Stomach (tissue), 9 donors: ENCODE results near the gene BTBD10. TPM values are rescaled to one million over a fixed set of nuclear protein-coding genes. Genes with fewer than 3 reads are reported as not detected.

Experiments
- DNase-seq, 2 donors: peaks; one replicate each; pipeline versions ENCODE4 v3.0.0 to v3.0.0-alpha.2; 2013 to 2019
- H3K27ac ChIP-seq, 5 donors: fragments of 200-600 bp in 4 of 5; sonication (generic) in 4 of 5; one replicate each; pipeline ENCODE4 v1.5.1; 2013 to 2019; ENCODE audit warnings: mild to moderate bottlenecking in 1 of 5, moderate library complexity in 1 of 5
- H3K27me3 ChIP-seq, 3 donors: fragments of 200-600 bp; sonication (generic); one replicate each; pipeline ENCODE4 v1.5.1; 2017 to 2019; ENCODE audit warnings: mixed run types in 1 of 3
- H3K36me3 ChIP-seq, 4 donors: fragments of 200-600 bp; sonication (generic); 1 replicate in 3 of 4; 2 replicates in 1 of 4; pipeline ENCODE4 v1.5.1; 2016 to 2019
- H3K4me1 ChIP-seq, 4 donors: fragments of 200-600 bp; sonication (generic); one replicate each; pipeline ENCODE4 v1.5.1; 2016 to 2019
- H3K4me3 ChIP-seq, 4 donors: fragments of 200-600 bp; sonication (generic) in 3 of 4; one replicate each; pipeline ENCODE4 v1.5.1; 2016 to 2019; ENCODE audit warnings: mild to moderate bottlenecking in 1 of 4
- H3K9me3 ChIP-seq, 4 donors: fragments of 200-600 bp; sonication (generic); one replicate each; pipeline ENCODE4 v1.5.1; 2016 to 2019
- CTCF ChIP-seq, 7 experiments: fragments of 450-650 bp in 4 of 7; fragments of 200-600 bp in 3 of 7; sonication (generic) in 3 of 7; IDR thresholded peaks; one replicate each; pipeline ENCODE4 v1.5.1; 2016 to 2019; ENCODE audit warnings: antibody characterized with exemption in 7 of 7, control low read depth in 2 of 7, mild to moderate bottlenecking in 1 of 7
- EP300 ChIP-seq: sonication (generic); formaldehyde crosslinking; IDR thresholded peaks from one replicate; pipeline ENCODE4 v1.6.1; 2017; ENCODE audit warnings: antibody characterized with exemption
- POLR2A ChIP-seq, 4 donors: fragments of 450-650 bp; IDR thresholded peaks; one replicate each; pipeline ENCODE4 v1.6.1; 2016; ENCODE audit warnings: antibody characterized with exemption in 4 of 4, control low read depth in 2 of 4, mild to moderate bottlenecking in 1 of 4, moderate library complexity in 1 of 4
- POLR2AphosphoS5 ChIP-seq, 3 donors: sonication (generic); formaldehyde crosslinking; IDR thresholded peaks; one replicate each; pipeline ENCODE4 v1.6.1; 2016; ENCODE audit warnings: antibody characterized with exemption in 3 of 3
- WGBS, 5 donors: extraction: QIAGEN DNeasy Blood & Tissue Kit in 3 of 5; methylation state at CpG; one replicate each; pipeline versions ENCODE4 v1.1.5 to v1.1.7; 2013 to 2018; 5-methylcytosine and 5-hydroxymethylcytosine counted together
- intact Hi-C: fragments of 100-400 bp; cut with DNase I; formaldehyde crosslinking; loops from one replicate; pipeline ENCODE4 v1.15.1; 2023; ENCODE audit warnings: low total_unique reads
- polyA plus RNA-seq, 3 donors: library from polyadenylated mRNA; stranded (reverse); fragments of 200-250 nt; gene quantifications; one replicate each; pipeline ENCODE4 v1.2.3, GENCODE V29; 2013
- total RNA-seq, 5 donors: library from RNA; depleted of rRNA; stranded (reverse); fragments of >200 nt; gene quantifications; one replicate each; pipeline versions ENCODE4 v1.1.0 to v1.2.3, GENCODE V29; 2014 to 2016
- donor health status: healthy with polysubstance abuse.
- donor health status: Bipolar disorder and iron deficiency.
- donor health status: healthy.

Gene BTBD10
- total and polyA plus RNA-seq, 8 donors: 2.0 to 111 (median 29.3) TPM

GRCh38 chr11:13382751-13383150 lies 80.3 kb downstream of the BTBD10 start:
- Histone ChIP-seq H3K4me3 (no peak overlapping the region), H3K27me3 (no peaks in the 10 kb centered on the region), H3K36me3 (peaks cover 14 to 93% (median 87%) of the 10 kb centered on the region in 4 donors), H3K4me1 (peaks cover 0 to 5% (median 0%) of the 10 kb centered on the region in 4 donors), H3K27ac (no peak overlapping the region), H3K9me3 (no peaks in the 10 kb centered on the region)
- DNase-seq: no peak
- WGBS, 5 donors: 92 to 98% (median 94%) methylated on average over 3 of the region's 3 CpGs
- no peak for TF ChIP-seq CTCF (IDR thresholded peaks at IDR 0.05)
- no peak for TF ChIP-seq EP300
- no peak for TF ChIP-seq POLR2A (IDR thresholded peaks at IDR 0.05)
- no peak for TF ChIP-seq POLR2AphosphoS5 (IDR thresholded peaks at IDR 0.05)
- intact Hi-C loops: no loop called here

GRCh38 chr11:13380731-13381130 lies 82.3 kb downstream of the BTBD10 start:
- 92 to 100% (median 94%) methylated on average over 2 of the region's 2 CpGs for WGBS, 5 donors
- intact Hi-C loops: no loop called here
- no peaks in the 10 kb centered on the region for H3K27me3 ChIP-seq
- H3K4me1 ChIP-seq: peaks cover 0 to 5% (median 0%) of the 10 kb centered on the region in 4 donors
- DNase-seq: no peak
- TF ChIP-seq CTCF (IDR thresholded peaks at IDR 0.05) (no peak), POLR2AphosphoS5 (IDR thresholded peaks at IDR 0.05) (no peak), EP300 (no peak), POLR2A (IDR thresholded peaks at IDR 0.05) (no peak)
- H3K27ac ChIP-seq: no peak overlapping the region
- peaks cover 34 to 93% (median 87%) of the 10 kb centered on the region in 4 donors for H3K36me3 ChIP-seq
- no peak overlapping the region for H3K4me3 ChIP-seq
- H3K9me3 ChIP-seq: no peaks in the 10 kb centered on the region

GRCh38 chr11:13378316-13378715 lies 84.7 kb downstream of the BTBD10 start:
- intact Hi-C loops: no loop called here
- H3K27me3 ChIP-seq: no peaks in the 10 kb centered on the region

GRCh38 chr11:13376838-13377237 lies 86.2 kb downstream of the BTBD10 start:
- peaks cover 54 to 100% (median 100%) of the 10 kb centered on the region in 4 donors for H3K36me3 ChIP-seq
- DNase-seq: no peak
- TF ChIP-seq EP300 (no peak), POLR2AphosphoS5 (IDR thresholded peaks at IDR 0.05) (no peak), POLR2A (IDR thresholded peaks at IDR 0.05) (no peak), CTCF (IDR thresholded peaks at IDR 0.05) (no peak)
- H3K4me1 ChIP-seq: no peaks in the 10 kb centered on the region
- no peak overlapping the region for H3K27ac ChIP-seq
- H3K27me3 ChIP-seq: no peaks in the 10 kb centered on the region
- H3K4me3 ChIP-seq: no peak overlapping the region
- H3K9me3 ChIP-seq: no peaks in the 10 kb centered on the region
- WGBS, 5 donors: 92 to 97% (median 95%) methylated on average over 8 of the region's 8 CpGs
- intact Hi-C loops: no loop called here

More at GRCh38 chr11:13378316-13378715, 84.7 kb downstream of the BTBD10 start:
- WGBS, 5 donors: 83 to 92% (median 89%) methylated on average over 2 of the region's 2 CpGs
- DNase-seq: no peak
- Histone ChIP-seq H3K27ac (no peak overlapping the region), H3K4me3 (no peak overlapping the region), H3K9me3 (no peaks in the 10 kb centered on the region), H3K36me3 (peaks cover 49 to 100% (median 100%) of the 10 kb centered on the region in 4 donors), H3K4me1 (no peaks in the 10 kb centered on the region)
- TF ChIP-seq POLR2A (IDR thresholded peaks at IDR 0.05): no peak
- TF ChIP-seq EP300: no peak
- no peak for TF ChIP-seq POLR2AphosphoS5 (IDR thresholded peaks at IDR 0.05)
- TF ChIP-seq CTCF (IDR thresholded peaks at IDR 0.05): no peak
